CD14-positive monocyte (primary cell): ENCODE data around the gene KRT82. TPM values are rescaled to one million over a fixed set of nuclear protein-coding genes. Genes with fewer than 3 reads are reported as not detected.

Experiments used
- DNase-seq, 3 donors: peaks; one replicate each; pipeline ENCODE4 v3.0.0-alpha.2; 2011 to 2022
- H2AFZ ChIP-seq: 2 replicates; pipeline ENCODE4 v1.6.0; 2012; ENCODE audit warnings: mild to moderate bottlenecking, low read depth, low read length, inconsistent platforms; ENCODE audit not compliant: insufficient read depth, poor library complexity, severe bottlenecking
- H3K27ac ChIP-seq, 2 donors: 1 replicate in 1 of 2; 2 replicates in 1 of 2; pipeline ENCODE4 v1.5.1; 2012 to 2013; ENCODE audit warnings: low read length in 2 of 2, control low read depth in 1 of 2, inconsistent platforms in 1 of 2, low read depth in 1 of 2, mild to moderate bottlenecking in 1 of 2
- H3K27me3 ChIP-seq, 2 donors: one replicate each; pipeline versions ENCODE4 v1.6.0 to v1.6.1; 2011 to 2013; ENCODE audit warnings: low read length in 2 of 2; ENCODE audit not compliant: control insufficient read depth in 2 of 2, insufficient read depth in 2 of 2
- H3K36me3 ChIP-seq, 2 donors: replicated peaks in 1 of 2; 1 replicate in 1 of 2; 2 replicates in 1 of 2; pipeline versions ENCODE4 v1.5.1 to v1.6.1; 2012 to 2013; ENCODE audit warnings: low read length in 2 of 2, control low read depth in 1 of 2, inconsistent platforms in 1 of 2, mild to moderate bottlenecking in 1 of 2; ENCODE audit not compliant: insufficient read depth in 2 of 2, control insufficient read depth in 1 of 2
- H3K4me1 ChIP-seq, 2 donors: 1 replicate in 1 of 2; 2 replicates in 1 of 2; pipeline versions ENCODE4 v1.5.1 to v1.6.1; 2012 to 2013; ENCODE audit warnings: low read length in 2 of 2, control low read depth in 1 of 2, inconsistent platforms in 1 of 2, mild to moderate bottlenecking in 1 of 2, moderate library complexity in 1 of 2; ENCODE audit not compliant: insufficient read depth in 2 of 2, control insufficient read depth in 1 of 2
- H3K4me2 ChIP-seq: replicated peaks from 2 replicates; pipeline ENCODE3; 2012; ENCODE audit warnings: low read length, moderate library complexity, mild to moderate bottlenecking; ENCODE audit not compliant: poor library complexity, severe bottlenecking; ENCODE audit errors: extremely low read depth
- H3K4me3 ChIP-seq, 3 experiments: fragments of 200-600 bp in 1 of 3; sonication (generic) in 1 of 3; replicated peaks in 1 of 3; 1 replicate in 2 of 3; 2 replicates in 1 of 3; pipeline ENCODE4 v1.5.1; 2011 to 2013; ENCODE audit warnings: low read length in 3 of 3, mild to moderate bottlenecking in 3 of 3, control low read depth in 2 of 3, low read depth in 2 of 3, inconsistent platforms in 1 of 3, moderate library complexity in 1 of 3
- H3K79me2 ChIP-seq: 2 replicates; pipeline ENCODE4 v1.6.0; 2012; ENCODE audit warnings: mild to moderate bottlenecking, control low read depth, inconsistent platforms, low read length, moderate library complexity; ENCODE audit not compliant: insufficient read depth
- H3K9ac ChIP-seq: 2 replicates; pipeline ENCODE4 v1.6.0; 2017; ENCODE audit warnings: low read length, mild to moderate bottlenecking; ENCODE audit not compliant: insufficient read depth, poor library complexity, severe bottlenecking
- H3K9me3 ChIP-seq, 2 donors: replicated peaks in 1 of 2; 1 replicate in 1 of 2; 2 replicates in 1 of 2; pipeline versions ENCODE4 v1.5.1 to v1.6.1; 2012 to 2013; ENCODE audit warnings: low read length in 2 of 2, control low read depth in 1 of 2; ENCODE audit not compliant: control insufficient read depth in 1 of 2, insufficient read depth in 1 of 2
- H4K20me1 ChIP-seq: 2 replicates; pipeline ENCODE4 v1.6.0; 2012; ENCODE audit warnings: mild to moderate bottlenecking, low read length, control low read depth, moderate library complexity; ENCODE audit not compliant: insufficient read depth
- H3K27ac Mint-ChIP-seq, 7 donors: one replicate each; pipeline ENCODE4 v1.8.0; 2020; ENCODE audit warnings: mild to moderate bottlenecking in 7 of 7, mixed read lengths in 7 of 7, moderate library complexity in 6 of 7, inconsistent platforms in 2 of 7
- H3K27me3 Mint-ChIP-seq, 3 donors: one replicate each; pipeline ENCODE4 v1.8.0; 2021 to 2022; ENCODE audit warnings: low read depth in 3 of 3, mild to moderate bottlenecking in 3 of 3, mixed read lengths in 3 of 3, moderate library complexity in 3 of 3, inconsistent platforms in 1 of 3
- H3K36me3 Mint-ChIP-seq, 2 donors: one replicate each; pipeline ENCODE4 v1.8.0; 2020; ENCODE audit warnings: mixed read lengths in 2 of 2, inconsistent platforms in 1 of 2, mild to moderate bottlenecking in 1 of 2
- H3K4me1 Mint-ChIP-seq: one replicate; pipeline ENCODE4 v1.8.0; 2020; ENCODE audit warnings: mild to moderate bottlenecking, mixed read lengths
- H3K4me3 Mint-ChIP-seq, 2 donors: one replicate each; pipeline ENCODE4 v1.8.0; 2020; ENCODE audit warnings: mild to moderate bottlenecking in 2 of 2, mixed read lengths in 2 of 2, moderate library complexity in 1 of 2
- H3K9me3 Mint-ChIP-seq, 7 donors: one replicate each; pipeline ENCODE4 v1.8.0; 2020 to 2022; ENCODE audit warnings: mixed read lengths in 7 of 7, mild to moderate bottlenecking in 6 of 7, moderate library complexity in 6 of 7, inconsistent platforms in 2 of 7
- CTCF ChIP-seq: fragments of 200-600 bp; IDR thresholded peaks from one replicate; pipeline ENCODE4 v1.8.0; 2022; ENCODE audit warnings: antibody characterized with exemption, mild to moderate bottlenecking
- WGBS: methylation state at CpG from one replicate; pipeline ENCODE4 v1.1.5; 2013; ENCODE audit warnings: missing lambda C conversion rate; ENCODE audit not compliant: insufficient coverage; 5-methylcytosine and 5-hydroxymethylcytosine counted together
- intact Hi-C, 2 donors: fragments of 100-400 bp; cut with micrococcal nuclease; formaldehyde crosslinking; loops; one replicate each; pipeline versions ENCODE4 v1.15.0 to v1.15.1; 2023
- polyA plus RNA-seq, 3 donors: library from polyadenylated mRNA; depleted of rRNA in 1 of 3; unstranded in 2 of 3; stranded (reverse) in 1 of 3; fragments of 300-500 nt in 2 of 3; fragments of >200 nt in 1 of 3; fragmentation: Illumina TruSeq in 2 of 3; gene quantifications; 1 replicate in 2 of 3; 2 replicates in 1 of 3; pipeline ENCODE4 v1.2.3, GENCODE V29; 2012 to 2021

The KRT82 gene
- polyA plus RNA-seq, 3 donors = not detected

GRCh38 chr12:52403561-52403960, 2.6 kb downstream of the KRT82 start:
- H3K27me3 Mint-ChIP-seq = peaks cover 3 to 11% (median 6%) of the 10 kb centered on the region in 3 donors
- DNase-seq = no peak
- Histone ChIP-seq H3K27ac (no peak overlapping the region), H3K79me2 (no peaks in the 10 kb centered on the region), H3K9me3 (no peaks in the 10 kb centered on the region), H2AFZ (no peak overlapping the region), H3K27me3 (no peaks in the 10 kb centered on the region), H3K4me3 (no peak overlapping the region), H3K36me3 (no peaks in the 10 kb centered on the region), H3K9ac (no peak overlapping the region), H3K4me2 (no peak overlapping the region), H4K20me1 (no peaks in the 10 kb centered on the region), H3K4me1 (no peaks in the 10 kb centered on the region)
- H3K4me1 Mint-ChIP-seq = no peaks in the 10 kb centered on the region
- WGBS = 98% methylated on average over 9 of the region's 9 CpGs
- H3K27ac Mint-ChIP-seq = no peak overlapping the region
- peaks cover 0 to 2% (median 0%) of the 10 kb centered on the region in 7 donors for H3K9me3 Mint-ChIP-seq
- TF ChIP-seq CTCF = no peak
- H3K36me3 Mint-ChIP-seq = no peaks in the 10 kb centered on the region
- intact Hi-C loops = no loop called here
- H3K4me3 Mint-ChIP-seq = no peak overlapping the region

GRCh38 chr12:52402873-52403540, 3.1 kb downstream of the KRT82 start:
- Histone ChIP-seq H3K9ac (no peak overlapping the region), H4K20me1 (no peaks in the 10 kb centered on the region), H3K4me3 (no peak overlapping the region), H3K4me1 (no peaks in the 10 kb centered on the region), H3K4me2 (no peak overlapping the region), H2AFZ (no peak overlapping the region), H3K9me3 (no peaks in the 10 kb centered on the region), H3K27me3 (no peaks in the 10 kb centered on the region), H3K36me3 (no peaks in the 10 kb centered on the region), H3K27ac (no peak overlapping the region), H3K79me2 (no peaks in the 10 kb centered on the region)
- H3K4me3 Mint-ChIP-seq = no peak overlapping the region
- H3K27me3 Mint-ChIP-seq = peaks cover 3 to 7% (median 5%) of the 10 kb centered on the region in 3 donors
- intact Hi-C loops = no loop called here
- TF ChIP-seq CTCF = no peak
- 75% methylated on average over 2 of the region's 3 CpGs for WGBS
- H3K9me3 Mint-ChIP-seq = peaks cover 0 to 2% (median 0%) of the 10 kb centered on the region in 7 donors
- H3K4me1 Mint-ChIP-seq = no peaks in the 10 kb centered on the region
- H3K27ac Mint-ChIP-seq = no peak overlapping the region
- H3K36me3 Mint-ChIP-seq = no peaks in the 10 kb centered on the region
- no peak for DNase-seq
